Ishikawa (cell line): ENCODE measurements around the gene APOB.

Experiments used
- CEBPB ChIP-seq: IDR thresholded peaks from 2 replicates; pipeline ENCODE4 v1.6.1; 2012
- CREB1 ChIP-seq: IDR thresholded peaks from 2 replicates; pipeline ENCODE4 v1.6.1; 2012; ENCODE audit warnings: low read depth
- EGR1 ChIP-seq: IDR thresholded peaks from 2 replicates; pipeline ENCODE4 v1.6.1; 2012
- EP300 ChIP-seq: IDR thresholded peaks from 2 replicates; pipeline ENCODE4 v1.6.1; 2012; ENCODE audit warnings: borderline replicate concordance
- FOXM1 ChIP-seq: IDR thresholded peaks from 2 replicates; pipeline ENCODE4 v1.6.1; 2012; ENCODE audit warnings: low read depth, borderline replicate concordance
- MAX ChIP-seq: IDR thresholded peaks from 2 replicates; pipeline ENCODE4 v1.6.1; 2012
- NFIC ChIP-seq: IDR thresholded peaks from 2 replicates; pipeline ENCODE4 v1.6.1; 2012
- RAD21 ChIP-seq: IDR thresholded peaks from 2 replicates; pipeline ENCODE4 v1.6.1; 2012; ENCODE audit warnings: low read depth
- REST ChIP-seq: IDR thresholded peaks from 2 replicates; pipeline ENCODE4 v1.6.1; 2012; ENCODE audit warnings: low read depth, mild to moderate bottlenecking
- TAF1 ChIP-seq: IDR thresholded peaks from 2 replicates; pipeline ENCODE4 v1.6.1; 2012; ENCODE audit warnings: low read depth, mild to moderate bottlenecking
- TCF12 ChIP-seq: IDR thresholded peaks from 2 replicates; pipeline ENCODE4 v1.6.1; 2012; ENCODE audit warnings: low read depth
- TEAD4 ChIP-seq: IDR thresholded peaks from 2 replicates; pipeline ENCODE4 v1.6.1; 2012
- YY1 ChIP-seq: IDR thresholded peaks from 2 replicates; pipeline ENCODE4 v1.6.1; 2012; ENCODE audit warnings: low read depth
- ZBTB7A ChIP-seq: IDR thresholded peaks from 2 replicates; pipeline ENCODE4 v1.6.1; 2012; ENCODE audit warnings: low read depth
- TF ChIP-seq, protein P1 (sequence below): IDR thresholded peaks from 2 replicates; pipeline ENCODE4 v1.6.1; 2012

APOB gene

DNA sequence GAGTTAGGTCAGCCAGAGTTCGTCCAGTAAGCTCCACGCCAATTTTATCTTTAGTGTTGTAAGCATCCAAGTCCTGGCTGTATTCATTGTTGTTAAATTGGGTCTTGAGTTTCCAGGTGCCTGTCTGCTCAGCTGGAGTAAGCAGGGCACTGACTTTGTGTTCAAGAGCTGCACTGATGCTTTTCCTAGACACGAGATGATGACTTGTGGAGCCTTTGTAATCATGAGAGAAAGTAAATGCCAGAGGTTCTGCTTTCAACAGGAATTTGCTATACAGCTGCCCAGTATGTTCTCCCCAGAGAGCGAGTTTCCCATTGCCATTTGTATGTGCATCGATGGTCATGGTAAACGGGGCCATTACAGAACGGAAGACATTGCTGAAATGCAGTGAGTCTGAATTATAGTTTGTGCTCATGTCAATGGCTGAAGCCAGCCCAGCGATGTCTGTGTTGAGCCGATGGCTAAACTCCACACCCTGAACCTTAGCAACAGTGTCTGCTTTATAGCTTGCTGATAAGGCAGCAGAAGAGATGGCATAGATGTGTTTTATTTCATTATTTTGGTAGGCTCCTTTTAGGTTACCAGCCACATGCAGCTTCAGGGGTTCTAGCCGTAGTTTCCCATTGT lies 32.9 kb downstream of the APOB start:
- TF ChIP-seq REST = no peak
- TF ChIP-seq EP300 = no peak
- TF ChIP-seq ZBTB7A = no peak
- TF ChIP-seq TEAD4 = no peak
- no peak for TF ChIP-seq FOXM1
- TF ChIP-seq TCF12 = no peak
- no peak for TF ChIP-seq NFIC
- TF ChIP-seq, protein P1, sequence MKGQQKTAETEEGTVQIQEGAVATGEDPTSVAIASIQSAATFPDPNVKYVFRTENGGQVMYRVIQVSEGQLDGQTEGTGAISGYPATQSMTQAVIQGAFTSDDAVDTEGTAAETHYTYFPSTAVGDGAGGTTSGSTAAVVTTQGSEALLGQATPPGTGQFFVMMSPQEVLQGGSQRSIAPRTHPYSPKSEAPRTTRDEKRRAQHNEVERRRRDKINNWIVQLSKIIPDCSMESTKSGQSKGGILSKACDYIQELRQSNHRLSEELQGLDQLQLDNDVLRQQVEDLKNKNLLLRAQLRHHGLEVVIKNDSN = no peak
- no peak for TF ChIP-seq RAD21
- TF ChIP-seq YY1 = no peak
- TF ChIP-seq CEBPB = no peak
- TF ChIP-seq TAF1 = no peak
- no peak for TF ChIP-seq MAX
- no peak for TF ChIP-seq EGR1
- no peak for TF ChIP-seq CREB1

- TF ChIP-seq EGR1 (no peak), FOXM1 (no peak), NFIC (no peak), EP300 (no peak), RAD21 (no peak), TCF12 (no peak), CEBPB (no peak), CREB1 (no peak), MAX (no peak)
- TF ChIP-seq, protein P1 = no peak
Observed at GRCh38 chr2:21009662-21010225, 34.1 kb downstream of the APOB start.

GRCh38 chr2:21008790-21009661 lies 34.8 kb downstream of the APOB start:
- TF ChIP-seq, protein P1 = no peak
- TF ChIP-seq TCF12 = no peak
- TF ChIP-seq YY1 = no peak
- no peak for TF ChIP-seq MAX
- no peak for TF ChIP-seq EP300
- TF ChIP-seq EGR1 = no peak
- no peak for TF ChIP-seq TAF1
- no peak for TF ChIP-seq NFIC
- TF ChIP-seq RAD21 = no peak
- TF ChIP-seq ZBTB7A = no peak

- TF ChIP-seq RAD21 (no peak), CREB1 (no peak), YY1 (no peak), TEAD4 (no peak), REST (no peak)
Observed at GRCh38 chr2:21008014-21008789, 35.7 kb downstream of the APOB start.
